Neuron (in vitro differentiated cells): ENCODE data around the gene PAXX.

Experiments used
- H2AFZ ChIP-seq: one replicate; pipeline ENCODE4 v1.6.1; 2013; ENCODE audit warnings: low read depth, mild to moderate bottlenecking, inconsistent platforms, low read length, moderate library complexity
- H3K27me3 ChIP-seq: one replicate; pipeline ENCODE4 v1.6.1; 2013; ENCODE audit warnings: low read length; ENCODE audit not compliant: insufficient read depth
- H3K36me3 ChIP-seq: one replicate; pipeline ENCODE4 v1.6.1; 2013; ENCODE audit warnings: low read length; ENCODE audit not compliant: insufficient read depth
- H3K4me1 ChIP-seq: one replicate; pipeline ENCODE4 v1.6.1; 2013; ENCODE audit warnings: low read length; ENCODE audit not compliant: insufficient read depth
- H3K4me3 ChIP-seq: 2 replicates; pipeline ENCODE4 v1.5.1; 2013; ENCODE audit warnings: mild to moderate bottlenecking, low read length, moderate library complexity
- H3K9me3 ChIP-seq: one replicate; pipeline ENCODE4 v1.6.1; 2013; ENCODE audit warnings: low read length

PAXX gene

GRCh38 chr9:136985853-136986252 is 6.4 kb upstream of the PAXX start:
- peaks cover 24% of the 10 kb centered on the region for H3K27me3 ChIP-seq
- H3K4me3 ChIP-seq, result no peak overlapping the region
- no peaks in the 10 kb centered on the region for H3K36me3 ChIP-seq
- no peaks in the 10 kb centered on the region for H3K9me3 ChIP-seq
- peaks cover 5% of the 10 kb centered on the region for H3K4me1 ChIP-seq
- H2AFZ ChIP-seq, result no peak overlapping the region

- H3K36me3 ChIP-seq, result peaks cover 6% of the 10 kb centered on the region
- H3K27me3 ChIP-seq, result peaks cover 4% of the 10 kb centered on the region
- H3K4me1 ChIP-seq, result peaks cover 12% of the 10 kb centered on the region
- H3K9me3 ChIP-seq, result no peaks in the 10 kb centered on the region
- no peak overlapping the region for H3K4me3 ChIP-seq
- no peak overlapping the region for H2AFZ ChIP-seq
These were observed 3.4 kb upstream of the PAXX start for GRCh38 chr9:136988872-136989271.

GRCh38 chr9:136990242-136990911 is 1.8 kb upstream of the PAXX start:
- no peak overlapping the region for H2AFZ ChIP-seq
- H3K27me3 ChIP-seq, result no peaks in the 10 kb centered on the region
- peaks cover 12% of the 10 kb centered on the region for H3K36me3 ChIP-seq
- H3K4me3 ChIP-seq, result no peak overlapping the region
- H3K4me1 ChIP-seq, result peaks cover 12% of the 10 kb centered on the region
- H3K9me3 ChIP-seq, result no peaks in the 10 kb centered on the region

- H3K27me3 ChIP-seq, result no peaks in the 10 kb centered on the region
- H3K9me3 ChIP-seq, result no peaks in the 10 kb centered on the region
- H2AFZ ChIP-seq, result no peak overlapping the region
- H3K36me3 ChIP-seq, result peaks cover 12% of the 10 kb centered on the region
- peak overlapping the region; percentile 67 for H3K4me3 ChIP-seq
- peaks cover 12% of the 10 kb centered on the region for H3K4me1 ChIP-seq
These were observed 672 bp downstream of the PAXX start for GRCh38 chr9:136992819-136993369.

- H3K9me3 ChIP-seq, result no peaks in the 10 kb centered on the region
- peaks cover 12% of the 10 kb centered on the region for H3K4me1 ChIP-seq
- no peak overlapping the region for H2AFZ ChIP-seq
- H3K4me3 ChIP-seq, result no peak overlapping the region
- peaks cover 12% of the 10 kb centered on the region for H3K36me3 ChIP-seq
- H3K27me3 ChIP-seq, result no peaks in the 10 kb centered on the region
These were observed 2.1 kb downstream of the PAXX start for GRCh38 chr9:136994180-136994887.

GRCh38 chr9:136994888-136995230 is 2.6 kb downstream of the PAXX start:
- Histone ChIP-seq H3K4me1 (peaks cover 8% of the 10 kb centered on the region), H3K36me3 (peaks cover 12% of the 10 kb centered on the region), H3K27me3 (no peaks in the 10 kb centered on the region), H2AFZ (no peak overlapping the region), H3K9me3 (no peaks in the 10 kb centered on the region), H3K4me3 (no peak overlapping the region)

- Histone ChIP-seq H3K36me3 (peaks cover 12% of the 10 kb centered on the region), H3K4me3 (no peak overlapping the region), H3K27me3 (no peaks in the 10 kb centered on the region), H3K9me3 (no peaks in the 10 kb centered on the region), H3K4me1 (peaks cover 7% of the 10 kb centered on the region), H2AFZ (no peak overlapping the region)
These were observed 3.1 kb downstream of the PAXX start for GRCh38 chr9:136995362-136995761.

- no peaks in the 10 kb centered on the region for H3K27me3 ChIP-seq
- H3K9me3 ChIP-seq, result no peaks in the 10 kb centered on the region
- peaks cover 7% of the 10 kb centered on the region for H3K4me1 ChIP-seq
- no peak overlapping the region for H3K4me3 ChIP-seq
- H3K36me3 ChIP-seq, result peaks cover 12% of the 10 kb centered on the region
- no peak overlapping the region for H2AFZ ChIP-seq
These were observed 3.6 kb downstream of the PAXX start for GRCh38 chr9:136995772-136996311.

GRCh38 chr9:136996361-136997292 is 4.4 kb downstream of the PAXX start, which contains the start of gene CLIC3:
Gene CLIC3, minus strand, starts transcription at chr9:136996568. Its CDS starts 25 bp downstream, at chr9:136996543.
- peaks cover 12% of the 10 kb centered on the region for H3K36me3 ChIP-seq
- H2AFZ ChIP-seq, result no peak within 1 kb of the TSS
- H3K4me1 ChIP-seq, result peaks cover 7% of the 10 kb centered on the region
- no peaks in the 10 kb centered on the region for H3K9me3 ChIP-seq
- H3K27me3 ChIP-seq, result no peaks in the 10 kb centered on the region
- H3K4me3 ChIP-seq, result no peak within 1 kb of the TSS

- Histone ChIP-seq H3K9me3 (no peaks in the 10 kb centered on the region), H3K36me3 (peaks cover 12% of the 10 kb centered on the region), H3K27me3 (no peaks in the 10 kb centered on the region), H3K4me3 (no peak overlapping the region), H2AFZ (no peak overlapping the region), H3K4me1 (peaks cover 7% of the 10 kb centered on the region)
These were observed 5.1 kb downstream of the PAXX start for GRCh38 chr9:136997371-136997770.

- no peaks in the 10 kb centered on the region for H3K9me3 ChIP-seq
- no peaks in the 10 kb centered on the region for H3K27me3 ChIP-seq
- H3K4me1 ChIP-seq, result peaks cover 5% of the 10 kb centered on the region
- H3K36me3 ChIP-seq, result peaks cover 12% of the 10 kb centered on the region
- no peak overlapping the region for H3K4me3 ChIP-seq
- H2AFZ ChIP-seq, result no peak overlapping the region
These were observed 5.6 kb downstream of the PAXX start for GRCh38 chr9:136997830-136998234.

- Histone ChIP-seq H2AFZ (no peak overlapping the region), H3K9me3 (no peaks in the 10 kb centered on the region), H3K27me3 (no peaks in the 10 kb centered on the region), H3K4me3 (no peak overlapping the region), H3K4me1 (no peaks in the 10 kb centered on the region), H3K36me3 (no peaks in the 10 kb centered on the region)
These were observed 8.1 kb downstream of the PAXX start for GRCh38 chr9:137000177-137000930.
